Trophoblast cell (in vitro differentiated cells and primary cell): ENCODE data around the gene PCK2.

ENCODE experiments used
- DNase-seq, 2 donors: peaks; one replicate each; pipeline ENCODE4 v3.0.0-alpha.2; 2016
- H2AFZ ChIP-seq: 2 replicates; pipeline ENCODE4 v1.6.1; 2013; ENCODE audit warnings: low read length, moderate library complexity, mild to moderate bottlenecking; ENCODE audit not compliant: insufficient read depth, poor library complexity
- H2AK5ac ChIP-seq: 2 replicates; pipeline ENCODE4 v1.6.1; 2013; ENCODE audit warnings: mild to moderate bottlenecking, low read length
- H2BK120ac ChIP-seq: 2 replicates; pipeline ENCODE4 v1.6.1; 2013; ENCODE audit warnings: low read length, mild to moderate bottlenecking, moderate library complexity; ENCODE audit not compliant: insufficient read depth, poor library complexity
- H2BK12ac ChIP-seq: 2 replicates; pipeline ENCODE4 v1.6.1; 2013; ENCODE audit warnings: mild to moderate bottlenecking, low read length, moderate library complexity
- H2BK5ac ChIP-seq: 2 replicates; pipeline ENCODE4 v1.6.1; 2013; ENCODE audit warnings: low read length, low read depth, moderate library complexity, mild to moderate bottlenecking; ENCODE audit not compliant: poor library complexity
- H3K14ac ChIP-seq: 2 replicates; pipeline ENCODE4 v1.6.1; 2013; ENCODE audit warnings: mild to moderate bottlenecking, low read length
- H3K18ac ChIP-seq: 2 replicates; pipeline ENCODE4 v1.6.1; 2013; ENCODE audit warnings: mild to moderate bottlenecking, low read length
- H3K23ac ChIP-seq: 2 replicates; pipeline ENCODE4 v1.6.1; 2013; ENCODE audit warnings: low read length
- H3K27ac ChIP-seq: 2 replicates; pipeline ENCODE4 v1.5.1; 2013; ENCODE audit warnings: low read depth, mild to moderate bottlenecking, inconsistent platforms, low read length, moderate library complexity
- H3K27me3 ChIP-seq: 2 replicates; pipeline ENCODE4 v1.6.1; 2013; ENCODE audit warnings: inconsistent platforms, mild to moderate bottlenecking, low read length, moderate library complexity; ENCODE audit not compliant: insufficient read depth
- H3K36me3 ChIP-seq, 2 experiments: 1 replicate in 1 of 2; 2 replicates in 1 of 2; pipeline ENCODE4 v1.6.1; 2013; ENCODE audit warnings: low read length in 2 of 2, mild to moderate bottlenecking in 2 of 2, moderate library complexity in 1 of 2; ENCODE audit not compliant: insufficient read depth in 2 of 2, control insufficient read depth in 1 of 2
- H3K4ac ChIP-seq: 2 replicates; pipeline ENCODE4 v1.6.1; 2013; ENCODE audit warnings: low read depth, mild to moderate bottlenecking, low read length, moderate library complexity
- H3K4me1 ChIP-seq, 2 experiments: 1 replicate in 1 of 2; 2 replicates in 1 of 2; pipeline ENCODE4 v1.6.1; 2013; ENCODE audit warnings: low read length in 2 of 2, mild to moderate bottlenecking in 2 of 2, moderate library complexity in 1 of 2; ENCODE audit not compliant: insufficient read depth in 2 of 2, control insufficient read depth in 1 of 2
- H3K4me2 ChIP-seq: 2 replicates; pipeline ENCODE4 v1.6.1; 2013; ENCODE audit warnings: inconsistent platforms, mild to moderate bottlenecking, low read length, moderate library complexity
- H3K4me3 ChIP-seq: 2 replicates; pipeline ENCODE4 v1.5.1; 2013; ENCODE audit warnings: mild to moderate bottlenecking, low read depth, low read length, inconsistent platforms
- H3K79me1 ChIP-seq: one replicate; pipeline ENCODE4 v1.6.1; 2013; ENCODE audit warnings: low read length
- H3K79me2 ChIP-seq: 2 replicates; pipeline ENCODE4 v1.6.1; 2013; ENCODE audit warnings: low read length, mild to moderate bottlenecking; ENCODE audit not compliant: control insufficient read depth, insufficient read depth, poor library complexity
- H3K9ac ChIP-seq: 2 replicates; pipeline ENCODE4 v1.6.1; 2013; ENCODE audit warnings: mild to moderate bottlenecking, low read length
- H3K9me3 ChIP-seq: 2 replicates; pipeline ENCODE4 v1.6.1; 2013; ENCODE audit warnings: low read depth, mild to moderate bottlenecking, control low read depth, inconsistent platforms, low read length; ENCODE audit not compliant: insufficient read depth
- H4K12ac ChIP-seq: 2 replicates; pipeline ENCODE4 v1.6.1; 2013; ENCODE audit warnings: low read depth, mild to moderate bottlenecking, low read length, moderate library complexity
- H4K8ac ChIP-seq: 2 replicates; pipeline ENCODE4 v1.6.1; 2013; ENCODE audit warnings: low read depth, mild to moderate bottlenecking, low read length, moderate library complexity
- H4K91ac ChIP-seq: one replicate; pipeline ENCODE4 v1.6.1; 2013; ENCODE audit warnings: low read depth, mild to moderate bottlenecking, low read length, moderate library complexity
- WGBS: extraction: QIAGEN DNeasy Blood & Tissue Kit; methylation state at CpG from one replicate; pipeline ENCODE4 v1.1.7; 2013; ENCODE audit warnings: missing lambda C conversion rate; ENCODE audit not compliant: insufficient read length, insufficient coverage; ENCODE audit errors: extremely low coverage; 5-methylcytosine and 5-hydroxymethylcytosine counted together

The PCK2 gene

DNA sequence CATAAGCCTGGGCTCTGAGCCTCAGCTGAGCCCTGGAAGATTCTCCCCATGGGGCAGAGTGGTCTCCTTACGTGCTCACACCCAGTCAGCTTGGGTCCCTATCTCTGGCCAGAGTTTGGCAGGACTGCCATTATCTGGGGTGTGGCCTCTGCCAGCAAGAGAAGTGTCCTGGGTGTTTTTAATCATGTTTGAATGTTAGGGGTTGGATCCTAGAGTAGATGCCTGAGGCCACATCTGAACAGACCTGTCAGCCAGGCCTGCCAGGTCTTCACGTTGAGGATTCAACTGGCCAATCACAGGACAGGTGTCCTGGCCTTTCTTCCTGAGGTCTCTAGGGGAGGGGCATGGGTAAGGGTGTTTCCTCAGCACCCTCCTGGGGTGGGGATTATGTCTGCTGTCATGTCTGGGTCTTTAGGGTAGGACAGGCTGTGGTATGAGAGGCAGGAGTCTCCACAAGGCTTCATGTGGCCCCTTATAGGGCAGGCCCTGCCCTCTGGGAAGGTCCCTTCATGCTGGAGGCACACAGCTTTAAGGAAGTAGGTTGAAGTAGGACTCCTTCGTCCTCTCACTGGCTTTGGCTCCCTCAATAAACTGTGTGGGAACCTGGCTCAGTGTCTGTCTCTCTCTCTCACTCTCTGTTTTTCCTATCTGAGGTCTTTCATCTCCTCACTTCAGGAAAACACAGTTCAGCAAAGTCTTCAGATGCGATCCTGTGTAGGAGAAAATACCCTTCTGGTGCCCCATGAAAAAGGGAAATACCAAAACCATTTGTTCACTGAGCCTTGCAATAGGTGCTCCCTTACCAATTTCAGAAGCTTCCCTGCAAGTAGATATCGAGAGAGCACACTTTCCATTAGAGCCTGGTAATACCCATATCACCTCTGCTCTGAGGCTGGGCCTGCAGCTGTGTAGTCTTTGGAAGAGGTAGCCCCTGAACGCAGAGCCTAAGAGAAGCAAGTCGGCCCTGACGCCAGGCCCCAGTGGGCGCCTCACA, 29.6 kb downstream of the PCK2 start:
- H3K9me3 ChIP-seq, result peaks cover 2% of the 10 kb centered on the region
- H4K12ac ChIP-seq, result no peak overlapping the region
- H3K27ac ChIP-seq, result no peak overlapping the region
- no peak overlapping the region for H3K18ac ChIP-seq
- H2BK5ac ChIP-seq, result no peak overlapping the region
- DNase-seq, result no peak
- H4K8ac ChIP-seq, result no peak overlapping the region
- H3K79me1 ChIP-seq, result no peaks in the 10 kb centered on the region
- no peaks in the 10 kb centered on the region for H3K79me2 ChIP-seq
- H3K4me2 ChIP-seq, result no peak overlapping the region
- WGBS, result no CpG with 5 or more reads among the region's 9 CpGs
- no peak overlapping the region for H3K23ac ChIP-seq
- no peak overlapping the region for H3K4ac ChIP-seq
- no peak overlapping the region for H4K91ac ChIP-seq
- H2BK120ac ChIP-seq, result no peak overlapping the region
- no peaks in the 10 kb centered on the region for H3K4me1 ChIP-seq
- no peak overlapping the region for H2AK5ac ChIP-seq
- H2AFZ ChIP-seq, result no peak overlapping the region
- H3K4me3 ChIP-seq, result no peak overlapping the region
- H3K9ac ChIP-seq, result no peak overlapping the region
- no peak overlapping the region for H3K14ac ChIP-seq
- H2BK12ac ChIP-seq, result no peak overlapping the region
- no peaks in the 10 kb centered on the region for H3K27me3 ChIP-seq
- peaks cover 29 to 43% of the 10 kb centered on the region in 2 experiments for H3K36me3 ChIP-seq

DNA sequence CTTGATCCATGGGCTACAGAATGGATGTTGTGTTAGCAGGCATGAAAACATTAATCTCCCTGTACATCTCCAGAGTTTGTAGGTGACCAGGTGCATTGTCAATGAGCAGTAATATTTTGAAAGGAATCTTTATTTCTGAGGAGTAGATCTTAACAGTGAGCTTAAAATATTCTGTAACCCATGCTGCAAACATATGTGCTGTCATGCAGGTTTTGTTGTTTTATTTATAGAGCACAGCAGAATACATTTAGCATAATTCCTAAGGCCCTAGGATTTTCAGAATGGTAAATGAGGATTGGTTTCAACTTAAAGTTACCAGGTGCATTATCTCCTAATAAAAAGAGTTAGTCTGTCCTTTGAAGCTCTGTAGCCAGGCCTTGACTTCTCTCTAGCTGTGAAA, 32.8 kb downstream of the PCK2 start:
- H4K8ac ChIP-seq, result no peak overlapping the region
- H3K9me3 ChIP-seq, result no peaks in the 10 kb centered on the region
- H2AFZ ChIP-seq, result no peak overlapping the region
- no peak overlapping the region for H3K27ac ChIP-seq
- H3K27me3 ChIP-seq, result no peaks in the 10 kb centered on the region
- no peaks in the 10 kb centered on the region for H3K79me1 ChIP-seq
- no peak overlapping the region for H3K18ac ChIP-seq
- H2AK5ac ChIP-seq, result no peak overlapping the region
- H2BK12ac ChIP-seq, result no peak overlapping the region
- H3K23ac ChIP-seq, result no peak overlapping the region
- no peak overlapping the region for H3K4me2 ChIP-seq
- H3K4me3 ChIP-seq, result no peak overlapping the region
- H3K9ac ChIP-seq, result no peak overlapping the region
- H3K79me2 ChIP-seq, result no peaks in the 10 kb centered on the region
- H3K4ac ChIP-seq, result no peak overlapping the region
- no peak overlapping the region for H2BK5ac ChIP-seq
- no peak overlapping the region for H3K14ac ChIP-seq
- no peak for DNase-seq
- no peaks in the 10 kb centered on the region for H3K4me1 ChIP-seq
- H4K12ac ChIP-seq, result no peak overlapping the region
- H4K91ac ChIP-seq, result no peak overlapping the region
- H3K36me3 ChIP-seq, result peaks cover 7 to 17% of the 10 kb centered on the region in 2 experiments
- no peak overlapping the region for H2BK120ac ChIP-seq

DNA sequence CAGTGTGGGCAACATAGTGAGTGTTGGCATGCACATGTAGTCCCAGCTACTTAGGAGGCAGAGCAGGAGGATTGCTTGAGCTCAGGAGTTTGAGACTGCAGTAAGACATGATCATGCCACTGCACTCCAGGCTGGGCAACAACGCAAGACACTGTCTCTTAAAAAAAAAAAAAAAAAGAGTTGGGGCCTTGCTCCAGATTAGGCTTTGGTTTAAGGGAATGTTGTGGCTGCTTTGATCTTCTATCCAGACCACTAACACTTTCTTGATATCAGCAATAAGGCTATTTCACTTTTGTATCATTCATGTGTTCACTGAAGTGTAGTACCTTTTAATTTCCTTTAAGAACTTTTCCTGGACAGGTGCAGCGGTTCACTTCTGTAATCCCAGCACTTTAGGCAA, 33.6 kb downstream of the PCK2 start:
- no peak overlapping the region for H3K4me3 ChIP-seq
- H3K79me1 ChIP-seq, result no peaks in the 10 kb centered on the region
- no peak overlapping the region for H3K18ac ChIP-seq
- peaks cover 7 to 11% of the 10 kb centered on the region in 2 experiments for H3K36me3 ChIP-seq
- H4K12ac ChIP-seq, result no peak overlapping the region
- no peak overlapping the region for H3K14ac ChIP-seq
- H3K23ac ChIP-seq, result no peak overlapping the region
- no CpG with 5 or more reads among the region's 2 CpGs for WGBS
- no peak overlapping the region for H4K8ac ChIP-seq
- no peak overlapping the region for H3K4ac ChIP-seq
- no peak overlapping the region for H2AK5ac ChIP-seq
- H3K27ac ChIP-seq, result no peak overlapping the region
- no peak overlapping the region for H3K4me2 ChIP-seq
- H2BK5ac ChIP-seq, result no peak overlapping the region
- no peak overlapping the region for H3K9ac ChIP-seq
- H4K91ac ChIP-seq, result no peak overlapping the region
- no peak overlapping the region for H2BK12ac ChIP-seq
- H2AFZ ChIP-seq, result no peak overlapping the region
- no peak overlapping the region for H2BK120ac ChIP-seq
- H3K79me2 ChIP-seq, result no peaks in the 10 kb centered on the region
- H3K9me3 ChIP-seq, result no peaks in the 10 kb centered on the region
- no peak for DNase-seq
- no peaks in the 10 kb centered on the region for H3K4me1 ChIP-seq
- H3K27me3 ChIP-seq, result no peaks in the 10 kb centered on the region

DNA sequence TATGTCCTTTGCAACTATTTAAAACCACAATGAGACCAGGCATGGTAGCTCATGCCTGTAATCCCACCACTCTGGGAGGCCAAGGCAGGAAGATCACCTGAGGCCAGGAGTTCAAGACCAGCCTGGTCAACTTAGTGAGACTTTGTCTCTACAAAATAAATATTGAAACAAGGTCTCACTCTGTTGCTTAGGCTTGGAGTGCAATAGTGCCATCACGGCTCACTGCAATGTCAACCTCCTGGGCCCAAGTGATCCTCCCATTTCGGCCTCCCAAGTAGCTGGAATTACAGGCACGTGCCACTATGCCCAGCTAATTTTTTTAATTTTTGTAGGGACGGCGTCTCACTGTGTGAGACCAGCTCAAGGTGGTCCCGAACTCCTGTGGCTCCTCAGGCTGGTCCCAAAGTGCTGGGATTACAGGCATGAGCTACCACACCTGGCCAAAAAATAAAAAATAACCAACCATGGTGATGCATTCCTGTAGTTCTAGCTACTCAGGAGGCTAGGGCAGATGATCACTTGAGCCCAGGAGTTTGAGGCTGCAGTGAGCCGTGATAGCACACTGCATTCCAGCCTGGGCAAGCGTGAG, 35.4 kb downstream of the PCK2 start:
- no peak overlapping the region for H2BK12ac ChIP-seq
- H3K4me1 ChIP-seq, result no peaks in the 10 kb centered on the region
- no peak overlapping the region for H3K18ac ChIP-seq
- no peak overlapping the region for H3K23ac ChIP-seq
- no peak overlapping the region for H3K4me3 ChIP-seq
- H2BK5ac ChIP-seq, result no peak overlapping the region
- DNase-seq, result no peak
- H3K9ac ChIP-seq, result no peak overlapping the region
- H3K36me3 ChIP-seq, result no peaks in the 10 kb centered on the region
- no peak overlapping the region for H4K12ac ChIP-seq
- H3K9me3 ChIP-seq, result no peaks in the 10 kb centered on the region
- no peak overlapping the region for H2AK5ac ChIP-seq
- no peak overlapping the region for H2BK120ac ChIP-seq
- H4K8ac ChIP-seq, result no peak overlapping the region
- no peak overlapping the region for H3K27ac ChIP-seq
- no peaks in the 10 kb centered on the region for H3K79me2 ChIP-seq
- no peaks in the 10 kb centered on the region for H3K27me3 ChIP-seq
- H3K4ac ChIP-seq, result no peak overlapping the region
- no peaks in the 10 kb centered on the region for H3K79me1 ChIP-seq
- H3K4me2 ChIP-seq, result no peak overlapping the region
- no peak overlapping the region for H4K91ac ChIP-seq
- WGBS, result no CpG with 5 or more reads among the region's 8 CpGs
- no peak overlapping the region for H2AFZ ChIP-seq
- H3K14ac ChIP-seq, result no peak overlapping the region
